T-helper 17 cell (primary cell): ENCODE results near the gene ZZZ3. TPM values are rescaled to one million over a fixed set of nuclear protein-coding genes. Genes with fewer than 3 reads are reported as not detected.
"Not testable (repeated sequence)": the region's sequence is repeated elsewhere in the genome, so short reads cannot be mapped to it uniquely, and the experiment has no call there.

Experiments used
- ATAC-seq: fragments of 150-1000 bp; cut with Tn5 transposase; 2 replicates; pipeline ENCODE4 v1.10.0; 2021; ENCODE audit warnings: mild to moderate bottlenecking, moderate library complexity
- DNase-seq, 3 donors: peaks; one replicate each; pipeline versions ENCODE4 v3.0.0 to v3.0.0-alpha.2; 2020 to 2021
- H3K9me3 ChIP-seq: one replicate; pipeline ENCODE4 v1.7.0; 2013; ENCODE audit warnings: low read length, mild to moderate bottlenecking; ENCODE audit not compliant: control insufficient read depth, poor library complexity, severe bottlenecking
- H3K27ac Mint-ChIP-seq: one replicate; pipeline ENCODE4 v1.8.0; 2022; ENCODE audit warnings: mild to moderate bottlenecking, moderate library complexity, mixed read lengths
- H3K27me3 Mint-ChIP-seq: one replicate; pipeline ENCODE4 v1.8.0; 2022; ENCODE audit warnings: mixed read lengths
- H3K36me3 Mint-ChIP-seq: one replicate; pipeline ENCODE4 v1.8.0; 2022; ENCODE audit warnings: low read depth, mixed read lengths
- H3K4me1 Mint-ChIP-seq: one replicate; pipeline ENCODE4 v1.8.0; 2022; ENCODE audit warnings: mild to moderate bottlenecking, mixed read lengths
- H3K4me3 Mint-ChIP-seq: one replicate; pipeline ENCODE4 v1.8.0; 2022; ENCODE audit warnings: mild to moderate bottlenecking, moderate library complexity, mixed read lengths
- total RNA-seq, 4 donors: library from RNA in 2 of 4; stranded (reverse) in 2 of 4; gene quantifications; one replicate each; pipeline ENCODE4 v1.2.3 and lab custom pipeline; 2022 to 2026

Gene ZZZ3
- total RNA-seq, 2 donors from 2014 or later, result 49.8 to 55.5 TPM

- Mint-ChIP-seq H3K4me3 (peak overlapping the region; percentile 94), H3K27ac (peak overlapping the region; percentile 96), H3K27me3 (no peaks in the 10 kb centered on the region), H3K36me3 (peaks cover 2% of the 10 kb centered on the region), H3K4me1 (peaks cover 31% of the 10 kb centered on the region)
- DNase-seq (peak; percentile 77 to 92 (median 91)), ATAC-seq (peak; percentile 77)
- H3K9me3 ChIP-seq, result no peaks in the 10 kb centered on the region
Measured at GRCh38 chr1:77683160-77684148, 996 bp upstream of the ZZZ3 start.

- Mint-ChIP-seq H3K4me1 (peaks cover 36% of the 10 kb centered on the region), H3K4me3 (peak overlapping the region; percentile 26), H3K27me3 (no peaks in the 10 kb centered on the region), H3K36me3 (peaks cover 2% of the 10 kb centered on the region), H3K27ac (no peak overlapping the region)
- no peaks in the 10 kb centered on the region for H3K9me3 ChIP-seq
- no peak for DNase-seq
- ATAC-seq, result no peak
Measured at GRCh38 chr1:77680173-77680572, 2.3 kb downstream of the ZZZ3 start.

- no peaks in the 10 kb centered on the region for H3K9me3 ChIP-seq
- Mint-ChIP-seq H3K27ac (peak overlapping the region; percentile 37), H3K27me3 (no peaks in the 10 kb centered on the region), H3K4me1 (peaks cover 33% of the 10 kb centered on the region), H3K36me3 (peaks cover 4% of the 10 kb centered on the region), H3K4me3 (no peak overlapping the region)
- DNase-seq (no peak), ATAC-seq (no peak)
Measured at GRCh38 chr1:77678660-77679610, 3.5 kb downstream of the ZZZ3 start.

GRCh38 chr1:77674807-77675206 lies 7.7 kb downstream of the ZZZ3 start:
- Mint-ChIP-seq H3K27ac (peak overlapping the region; percentile 65), H3K4me1 (peaks cover 23% of the 10 kb centered on the region)
- not testable (repeated sequence) for H3K27me3 Mint-ChIP-seq, H3K4me3 Mint-ChIP-seq, H3K36me3 Mint-ChIP-seq, DNase-seq, H3K9me3 ChIP-seq, ATAC-seq

- H3K36me3 Mint-ChIP-seq, result peaks cover 2% of the 10 kb centered on the region
- no peak for ATAC-seq
- H3K27ac Mint-ChIP-seq, result peak overlapping the region; percentile 57
- H3K27me3 Mint-ChIP-seq, result no peaks in the 10 kb centered on the region
- H3K4me1 Mint-ChIP-seq, result peaks cover 26% of the 10 kb centered on the region
- no peak for DNase-seq
- H3K4me3 Mint-ChIP-seq, result no peak overlapping the region
- no peaks in the 10 kb centered on the region for H3K9me3 ChIP-seq
Measured at GRCh38 chr1:77673716-77674355, 8.6 kb downstream of the ZZZ3 start.

- no peaks in the 10 kb centered on the region for H3K9me3 ChIP-seq
- H3K4me1 Mint-ChIP-seq, result peaks cover 20% of the 10 kb centered on the region
- H3K27me3 Mint-ChIP-seq, result no peaks in the 10 kb centered on the region
- peaks cover 2% of the 10 kb centered on the region for H3K36me3 Mint-ChIP-seq
- H3K27ac Mint-ChIP-seq, result peak overlapping the region; percentile 57
- ATAC-seq, result no peak
- DNase-seq, result no peak
- no peak overlapping the region for H3K4me3 Mint-ChIP-seq
Measured at GRCh38 chr1:77673030-77673429, 9.4 kb downstream of the ZZZ3 start.

GRCh38 chr1:77672374-77672773 lies 10.1 kb downstream of the ZZZ3 start:
- Mint-ChIP-seq H3K27me3 (no peaks in the 10 kb centered on the region), H3K36me3 (peaks cover 3% of the 10 kb centered on the region), H3K4me3 (no peak overlapping the region), H3K4me1 (peaks cover 22% of the 10 kb centered on the region), H3K27ac (peak overlapping the region; percentile 57)
- no peaks in the 10 kb centered on the region for H3K9me3 ChIP-seq
- DNase-seq (no peak), ATAC-seq (no peak)

GRCh38 chr1:77671836-77672235 lies 10.6 kb downstream of the ZZZ3 start:
- ATAC-seq (no peak), DNase-seq (no peak)
- H3K4me3 Mint-ChIP-seq, result no peak overlapping the region
- peaks cover 4% of the 10 kb centered on the region for H3K36me3 Mint-ChIP-seq
- peak overlapping the region; percentile 57 for H3K27ac Mint-ChIP-seq
- H3K4me1 Mint-ChIP-seq, result peaks cover 24% of the 10 kb centered on the region
- H3K27me3 Mint-ChIP-seq, result no peaks in the 10 kb centered on the region
- H3K9me3 ChIP-seq, result no peaks in the 10 kb centered on the region

- H3K9me3 ChIP-seq, result no peaks in the 10 kb centered on the region
- DNase-seq (no peak), ATAC-seq (no peak)
- no peak overlapping the region for H3K27ac Mint-ChIP-seq
- no peaks in the 10 kb centered on the region for H3K27me3 Mint-ChIP-seq
- H3K4me1 Mint-ChIP-seq, result peaks cover 24% of the 10 kb centered on the region
- peaks cover 4% of the 10 kb centered on the region for H3K36me3 Mint-ChIP-seq
- no peak overlapping the region for H3K4me3 Mint-ChIP-seq
Measured at GRCh38 chr1:77670330-77670729, 12.1 kb downstream of the ZZZ3 start.

- Mint-ChIP-seq H3K36me3 (peaks cover 2% of the 10 kb centered on the region), H3K27ac (peak overlapping the region; percentile 66), H3K4me1 (peaks cover 30% of the 10 kb centered on the region), H3K27me3 (no peaks in the 10 kb centered on the region), H3K4me3 (no peak overlapping the region)
- no peaks in the 10 kb centered on the region for H3K9me3 ChIP-seq
- no peak for ATAC-seq
- DNase-seq, result no peak
Measured at GRCh38 chr1:77668924-77669449, 13.5 kb downstream of the ZZZ3 start.

GRCh38 chr1:77664939-77665516 lies 17.4 kb downstream of the ZZZ3 start:
- H3K27me3 Mint-ChIP-seq, result no peaks in the 10 kb centered on the region
- ATAC-seq (no peak), DNase-seq (no peak)
- H3K4me3 Mint-ChIP-seq, result no peak overlapping the region
- no peaks in the 10 kb centered on the region for H3K9me3 ChIP-seq
- peaks cover 2% of the 10 kb centered on the region for H3K36me3 Mint-ChIP-seq
- H3K27ac Mint-ChIP-seq, result peak overlapping the region; percentile 49
- H3K4me1 Mint-ChIP-seq, result peaks cover 35% of the 10 kb centered on the region

- Mint-ChIP-seq H3K27ac (no peak overlapping the region), H3K4me1 (peaks cover 31% of the 10 kb centered on the region), H3K4me3 (no peak overlapping the region), H3K27me3 (no peaks in the 10 kb centered on the region), H3K36me3 (no peaks in the 10 kb centered on the region)
- ATAC-seq, result no peak
- DNase-seq, result no peak
- no peaks in the 10 kb centered on the region for H3K9me3 ChIP-seq
Measured at GRCh38 chr1:77661696-77662095, 20.8 kb downstream of the ZZZ3 start.
